NCI-H446 treated with DMSO at 0.1 percent for 48 hours (cell line): ENCODE results near the gene RGS14.
A peak's percentile ranks its signal among the peaks of the same experiment; 100 is the strongest.
"Not testable (repeated sequence)": the region's sequence is repeated elsewhere in the genome, so short reads cannot be mapped to it uniquely, and the experiment has no call there.

ENCODE experiments used
- DNase-seq: peaks from one replicate; lab custom pipeline; 2025; lab: John Stamatoyannopoulos, UW

Gene RGS14

GRCh38 chr5:177403792-177404640 lies 46.3 kb downstream of the RGS14 start:
- DNase-seq: peak; percentile 21

GRCh38 chr5:177404641-177405179 lies 47.0 kb downstream of the RGS14 start:
- DNase-seq: peak; percentile 18

GRCh38 chr5:177405312-177405711 lies 47.6 kb downstream of the RGS14 start:
- no peak for DNase-seq

- no peak for DNase-seq
These were observed 48.1 kb downstream of the RGS14 start for GRCh38 chr5:177405805-177406204.

GRCh38 chr5:177409043-177409801 lies 51.5 kb downstream of the RGS14 start, which contains the start of gene F12:
F12 (minus strand) TSS chr5:177409564; CDS start chr5:177409527, 37 bp downstream.
- no peak for DNase-seq

- no peak for DNase-seq
These were observed 52.9 kb downstream of the RGS14 start for GRCh38 chr5:177410575-177410974.

- no peak for DNase-seq
These were observed 55.0 kb downstream of the RGS14 start for GRCh38 chr5:177412603-177413233.

GRCh38 chr5:177414481-177414880 lies 56.8 kb downstream of the RGS14 start:
- DNase-seq: no peak

- DNase-seq: not testable (repeated sequence)
These were observed 59.4 kb downstream of the RGS14 start for GRCh38 chr5:177417081-177417480.

GRCh38 chr5:177419046-177419445 lies 61.3 kb downstream of the RGS14 start:
- DNase-seq: no peak

GRCh38 chr5:177420472-177420871 lies 62.7 kb downstream of the RGS14 start:
- DNase-seq: not testable (repeated sequence)

- no peak for DNase-seq
These were observed 63.5 kb downstream of the RGS14 start for GRCh38 chr5:177421062-177421798.
